ENCODE measurements around the gene ALKBH3. TPM values are rescaled to one million over a fixed set of nuclear protein-coding genes. Genes with fewer than 3 reads are reported as not detected.
A peak's percentile ranks its signal among the peaks of the same experiment; 100 is the strongest.

The ALKBH3 gene
- polyA plus RNA-seq (ENCODE audit: insufficient read length in 4 of 4), result 10 to 100 TPM; 29.1 to 39.3 (median 33.4) TPM

- DNase-seq (ENCODE audit: low read depth in 4 of 4, low spot score in 3 of 4), result peak; percentile 79 to 85 (median 82)
Observed at GRCh38 chr11:43880640-43881159, at the start of gene ALKBH3. Gene ALKBH3 (plus strand): TSS chr11:43880831. CDS start chr11:43882653, 1,822 bp downstream.

- DNase-seq (ENCODE audit: low read depth in 4 of 4, low spot score in 3 of 4), result no peak
Observed at GRCh38 chr11:43830928-43831440, 49.6 kb upstream of the ALKBH3 start.

GRCh38 chr11:43832536-43832935 lies 48.1 kb upstream of the ALKBH3 start:
- no peak for DNase-seq (ENCODE audit: low read depth in 4 of 4, low spot score in 3 of 4)

- no peak for DNase-seq (ENCODE audit: low read depth in 4 of 4, low spot score in 3 of 4)
Observed at GRCh38 chr11:43833657-43834073, 47.0 kb upstream of the ALKBH3 start.

DNA sequence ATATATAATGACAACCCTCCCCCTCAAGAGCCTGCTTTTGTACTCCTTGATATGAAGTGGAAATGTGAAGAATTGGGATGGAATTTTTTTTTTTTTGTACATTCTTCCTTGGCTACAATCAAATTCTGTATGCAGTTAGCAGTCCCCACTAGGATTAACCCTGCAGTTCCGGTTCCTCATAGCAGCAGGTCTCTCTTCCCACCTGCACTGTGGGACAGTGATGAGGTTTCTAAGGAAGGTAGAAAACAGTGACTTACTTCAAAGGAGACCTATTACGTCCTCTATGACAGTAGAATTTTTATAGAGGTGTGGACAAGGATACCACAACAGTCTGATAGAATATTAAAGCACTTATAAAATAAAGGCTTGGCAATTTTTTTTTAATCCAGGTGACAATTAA lies 46.3 kb upstream of the ALKBH3 start:
- no peak for DNase-seq (ENCODE audit: low read depth in 4 of 4, low spot score in 3 of 4)

GRCh38 chr11:43835104-43835503 lies 45.5 kb upstream of the ALKBH3 start:
- no peak for DNase-seq (ENCODE audit: low read depth in 4 of 4, low spot score in 3 of 4)

GRCh38 chr11:43837879-43838278 lies 42.8 kb upstream of the ALKBH3 start:
- no peak for DNase-seq (ENCODE audit: low read depth in 4 of 4, low spot score in 3 of 4)

- no peak for DNase-seq (ENCODE audit: low read depth in 4 of 4, low spot score in 3 of 4)
Observed at GRCh38 chr11:43842021-43842420, 38.6 kb upstream of the ALKBH3 start.

DNA sequence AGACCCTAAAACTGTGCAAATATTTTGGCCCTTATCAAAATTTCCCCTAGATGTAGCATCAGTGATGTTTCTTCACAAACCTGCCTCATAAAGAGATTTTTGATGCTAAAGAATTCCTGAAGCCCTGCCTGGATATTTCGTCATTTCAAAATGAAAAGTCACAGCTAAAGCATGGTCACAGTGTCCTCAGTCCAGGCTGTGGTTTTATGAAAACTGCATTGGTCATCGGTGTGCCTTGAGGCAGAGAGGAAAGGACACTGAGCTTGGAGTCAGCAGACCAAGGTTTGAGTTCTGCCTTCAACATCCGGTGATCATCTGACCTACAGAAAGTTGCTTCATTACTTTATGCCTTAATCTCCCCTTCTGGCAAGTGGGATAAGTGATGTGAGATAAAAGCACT lies 34.8 kb upstream of the ALKBH3 start:
- DNase-seq (ENCODE audit: low read depth in 4 of 4, low spot score in 3 of 4), result no peak

- DNase-seq (ENCODE audit: low read depth in 4 of 4, low spot score in 3 of 4), result peak; percentile 33 to 42 (median 37)
Observed at GRCh38 chr11:43852057-43852636, 28.5 kb upstream of the ALKBH3 start.

DNA sequence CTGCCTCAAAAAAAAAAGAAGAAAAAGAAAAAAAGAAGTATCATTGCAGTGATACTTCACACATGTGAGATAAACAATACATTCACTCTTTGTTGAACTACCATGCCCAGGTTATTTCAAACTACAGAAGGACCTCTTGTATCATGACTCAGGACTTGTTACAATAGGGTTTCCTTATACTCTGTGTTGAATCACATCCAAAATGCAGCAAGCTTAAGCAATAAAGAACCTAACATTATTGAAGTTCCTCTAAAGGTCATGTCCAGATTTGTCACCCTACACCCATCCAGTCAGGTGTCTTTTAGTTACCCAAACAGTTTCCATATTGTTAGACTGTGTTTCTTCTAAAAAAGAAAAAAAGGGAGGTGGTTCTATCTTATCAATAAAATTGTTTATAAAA lies 26.9 kb upstream of the ALKBH3 start:
- no peak for DNase-seq (ENCODE audit: low read depth in 4 of 4, low spot score in 3 of 4)

- DNase-seq (ENCODE audit: low read depth in 4 of 4, low spot score in 3 of 4), result no peak
Observed at GRCh38 chr11:43856993-43857392, 23.6 kb upstream of the ALKBH3 start.

- DNase-seq (ENCODE audit: low read depth in 4 of 4, low spot score in 3 of 4), result no peak
Observed at GRCh38 chr11:43861141-43861540, 19.5 kb upstream of the ALKBH3 start.

GRCh38 chr11:43866520-43866919 lies 14.1 kb upstream of the ALKBH3 start:
- no peak for DNase-seq (ENCODE audit: low read depth in 4 of 4, low spot score in 3 of 4)

DNA sequence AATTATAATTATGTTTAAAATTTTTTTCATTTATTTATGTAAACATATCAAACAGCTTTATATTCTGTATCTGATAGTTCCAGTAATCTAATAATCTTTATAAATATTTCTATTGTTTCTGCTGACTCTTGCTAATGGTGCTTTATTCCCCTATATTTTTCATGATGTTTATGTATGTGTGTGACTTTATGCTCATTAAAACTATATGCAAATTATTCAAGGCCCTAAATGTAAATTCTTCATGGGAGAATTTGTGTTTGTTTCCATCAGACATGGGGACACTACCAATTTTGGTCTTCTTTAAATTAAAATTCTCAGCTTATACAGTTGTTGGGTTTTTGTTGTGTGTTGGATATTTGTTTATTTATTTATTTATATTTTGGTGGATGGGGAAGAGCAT lies 13.7 kb upstream of the ALKBH3 start:
- DNase-seq (ENCODE audit: low read depth in 4 of 4, low spot score in 3 of 4), result no peak

DNA sequence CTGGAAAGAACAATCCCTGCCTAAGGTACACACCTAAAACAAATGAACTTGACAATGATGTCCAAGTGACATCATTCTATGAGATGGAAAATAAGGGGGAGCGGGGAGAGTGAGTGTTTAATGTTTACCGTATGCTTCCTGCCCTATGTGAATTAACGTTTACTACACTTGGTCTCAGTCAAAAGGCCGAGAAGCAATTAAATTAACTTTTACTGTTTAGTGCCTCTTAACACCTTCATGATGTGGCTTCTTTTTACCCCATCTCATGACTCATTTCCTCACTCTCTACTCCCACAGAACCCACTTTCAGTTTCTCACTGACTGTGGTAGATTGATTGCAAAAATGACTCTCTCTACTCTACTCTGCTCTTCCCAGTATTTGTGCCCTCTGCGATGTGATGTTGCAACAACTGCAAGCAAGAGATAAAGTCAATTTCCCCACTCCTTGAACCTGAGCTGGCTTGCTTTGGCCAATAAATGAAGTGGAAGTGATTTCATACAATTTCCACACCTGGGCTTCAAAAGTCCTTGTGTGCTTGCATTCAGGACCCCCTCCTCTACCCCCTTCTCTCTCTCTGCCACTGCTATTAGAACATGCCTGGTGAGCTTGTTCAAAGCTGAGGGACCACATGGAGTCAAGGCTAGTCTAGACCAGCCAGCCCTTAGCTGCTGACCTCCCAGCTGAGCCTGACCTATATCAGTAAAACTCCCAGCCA lies 11.6 kb upstream of the ALKBH3 start:
- no peak for DNase-seq (ENCODE audit: low read depth in 4 of 4, low spot score in 3 of 4)

- no peak for DNase-seq (ENCODE audit: low read depth in 4 of 4, low spot score in 3 of 4)
Observed at GRCh38 chr11:43871051-43871450, 9.6 kb upstream of the ALKBH3 start.

GRCh38 chr11:43872995-43873394 lies 7.6 kb upstream of the ALKBH3 start:
- DNase-seq (ENCODE audit: low read depth in 4 of 4, low spot score in 3 of 4), result no peak

DNA sequence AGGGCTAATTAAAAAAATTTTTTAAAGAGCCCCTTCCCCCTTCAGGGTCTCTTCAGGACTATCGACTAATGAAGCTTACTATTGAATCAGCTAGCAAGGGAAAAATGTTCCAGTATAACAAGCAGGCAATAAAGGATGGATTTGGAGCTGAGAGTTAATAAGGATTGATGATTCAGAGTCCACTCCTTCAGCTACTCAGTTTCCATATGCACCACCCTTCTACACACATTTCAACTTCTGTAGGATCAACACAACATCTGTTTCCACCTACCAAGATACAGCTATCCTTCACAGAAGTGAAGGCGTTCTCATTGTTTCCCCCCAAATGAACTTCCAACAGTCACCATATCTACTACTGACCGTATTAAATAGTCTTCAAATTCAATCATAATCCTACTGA lies 6.6 kb upstream of the ALKBH3 start:
- DNase-seq (ENCODE audit: low read depth in 4 of 4, low spot score in 3 of 4), result no peak

DNA sequence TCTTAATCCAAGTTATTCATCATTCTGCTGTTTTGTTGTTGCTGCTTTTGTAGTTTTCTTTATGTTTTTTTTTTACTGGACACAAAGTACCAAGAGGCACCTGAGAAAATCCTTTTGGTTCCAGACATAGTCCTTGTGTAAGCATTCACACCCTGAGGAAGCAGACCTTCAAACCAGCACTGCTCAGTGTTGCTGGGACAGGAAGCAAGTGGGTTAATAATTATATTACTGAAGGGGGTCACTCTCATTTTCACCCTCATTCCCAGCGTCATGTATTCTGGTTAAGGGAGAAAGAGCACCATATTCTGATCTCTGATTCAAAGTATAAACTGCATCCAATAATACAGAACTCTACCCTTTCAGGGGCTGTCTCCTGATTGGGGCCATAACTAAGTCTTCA lies 5.9 kb upstream of the ALKBH3 start:
- no peak for DNase-seq (ENCODE audit: low read depth in 4 of 4, low spot score in 3 of 4)

DNA sequence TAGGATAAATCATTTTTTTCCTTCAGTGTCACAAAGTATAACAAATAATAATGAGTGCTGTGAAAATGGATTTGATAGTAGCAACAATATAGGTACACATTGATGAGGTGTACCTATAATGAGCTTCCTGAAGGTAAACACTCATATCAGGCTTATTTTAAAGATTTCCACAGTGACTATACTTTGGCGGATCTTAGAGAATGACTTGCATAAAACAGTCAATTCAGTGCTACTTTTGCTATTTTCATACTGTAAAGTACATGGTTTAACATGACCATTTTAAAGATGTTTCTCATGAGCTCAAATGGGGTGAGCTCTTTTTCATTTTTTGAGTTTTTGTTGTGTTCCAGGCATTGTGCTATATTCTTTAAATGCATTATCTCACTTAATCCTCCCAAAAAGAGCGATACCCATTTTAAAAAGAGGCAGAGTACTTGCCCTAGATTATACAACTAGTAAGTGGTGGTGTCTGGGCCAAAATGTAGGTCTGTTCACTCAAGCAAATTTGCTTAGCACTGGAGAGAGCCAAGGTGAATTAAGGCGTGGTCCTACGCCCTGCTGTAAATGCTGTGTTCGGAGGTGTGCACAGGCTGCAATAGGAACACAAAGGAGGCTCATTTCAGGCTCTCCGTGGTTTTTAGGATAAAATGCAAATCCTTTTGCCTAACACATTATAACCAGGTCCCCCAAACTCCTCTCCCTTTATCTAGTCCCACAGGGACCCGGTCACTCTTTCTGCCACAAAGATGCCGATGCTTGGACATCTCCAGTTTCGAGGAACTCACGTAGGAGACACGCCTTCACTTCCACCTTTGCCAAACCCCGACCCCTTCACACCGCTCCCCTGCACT lies 617 bp upstream of the ALKBH3 start:
- no peak for DNase-seq (ENCODE audit: low read depth in 4 of 4, low spot score in 3 of 4)

Data from right renal pelvis (tissue), 4 donors.